HepG2 (cell line): ENCODE measurements around the gene RCCD1. TPM values are rescaled to one million over a fixed set of nuclear protein-coding genes. Genes with fewer than 3 reads are reported as not detected.

Experiments used
- ATAC-seq: fragments of 200-7000 bp; cut with Tn5 transposase; 3 replicates; pipeline ENCODE4 v1.9.1; 2020; ENCODE audit warnings: mild to moderate bottlenecking, moderate library complexity
- BruUV-seq: library from RNA; stranded (reverse); fragments of 400-500 nt; replicated peaks from 2 replicates; lab custom pipeline; 2021; lab: Mats Ljungman, UMichigan
- CTCF ChIA-PET: fragments of 300-600 bp; formaldehyde crosslinking; extraction: SDS; loops from one replicate; lab custom pipeline; 2021; ENCODE audit warnings: low total read pairs, inconsistent platforms, low intra/inter-chr PET ratio; lab: Yijun Ruan, JAX
- POLR2A ChIA-PET: fragments of 350-600 bp; sonication (Branson Sonifier 250); formaldehyde crosslinking; loops from one replicate; lab custom pipeline; 2020; ENCODE audit warnings: antibody characterized with exemption, inconsistent platforms; lab: Yijun Ruan, JAX
- DNase-seq: peaks from one replicate; pipeline ENCODE4 v3.0.0-alpha.2; 2015; ENCODE audit warnings: low spot score
- FAIRE-seq: peaks from 3 replicates; lab custom pipeline; 2011; peaks lifted over from hg19 to GRCh38; lab: Jason Lieb, UNC
- H2AFZ ChIP-seq: one replicate; pipeline ENCODE4 v1.6.1; 2011; ENCODE audit warnings: low read length, inconsistent platforms
- H3K27ac ChIP-seq: fragments of 300-600 bp; 3 replicates; pipeline ENCODE4 v1.8.0; 2011; ENCODE audit warnings: mixed run types, mild to moderate bottlenecking, mixed read lengths, low read length, inconsistent platforms; ENCODE audit not compliant: insufficient read depth; ENCODE audit errors: extremely low read length
- H3K27me3 ChIP-seq, 2 experiments: fragments of 200-600 bp in 1 of 2; 2 replicates in 1 of 2; 3 replicates in 1 of 2; pipeline versions ENCODE4 v1.6.0 to v1.8.0; 2011; ENCODE audit warnings: low read length in 2 of 2, mild to moderate bottlenecking in 2 of 2, moderate library complexity in 2 of 2, inconsistent platforms in 1 of 2; ENCODE audit not compliant: insufficient read depth in 2 of 2, control insufficient read depth in 1 of 2
- H3K36me3 ChIP-seq, 2 experiments: fragments of 200-600 bp in 1 of 2; replicated peaks in 1 of 2; 2 replicates in 1 of 2; 3 replicates in 1 of 2; pipeline versions ENCODE4 v1.5.1 to v1.8.0; 2011; ENCODE audit warnings: low read length in 2 of 2, inconsistent platforms in 1 of 2; ENCODE audit not compliant: insufficient read depth in 2 of 2, control insufficient read depth in 1 of 2
- H3K4me1 ChIP-seq: 2 replicates; pipeline ENCODE4 v1.5.1; 2012; ENCODE audit warnings: low read length, inconsistent platforms; ENCODE audit not compliant: insufficient read depth
- H3K4me2 ChIP-seq: 2 replicates; pipeline ENCODE4 v1.6.0; 2011; ENCODE audit warnings: low read depth, low read length, inconsistent platforms
- H3K4me3 ChIP-seq, 3 experiments: fragments of 200-600 bp in 1 of 3; sonication (generic), shearing (Covaris generic) in 1 of 3; replicated peaks in 1 of 3; 2 replicates each; pipeline ENCODE4 v1.5.1; 2011 to 2016; ENCODE audit warnings: low read length in 3 of 3, inconsistent platforms in 2 of 3, low read depth in 2 of 3, mild to moderate bottlenecking in 2 of 3, control low read depth in 1 of 3, mixed read lengths in 1 of 3; ENCODE audit not compliant: insufficient read depth in 1 of 3
- H3K79me2 ChIP-seq: one replicate; pipeline ENCODE4 v1.6.1; 2011; ENCODE audit warnings: low read length, inconsistent platforms; ENCODE audit not compliant: insufficient read depth
- H3K9ac ChIP-seq: 2 replicates; pipeline ENCODE4 v1.6.0; 2011; ENCODE audit warnings: mild to moderate bottlenecking, low read depth, low read length, inconsistent platforms; ENCODE audit not compliant: insufficient read depth
- H3K9me3 ChIP-seq: 2 replicates; pipeline ENCODE4 v1.5.1; 2012; ENCODE audit warnings: mild to moderate bottlenecking, low read length
- H4K20me1 ChIP-seq: 2 replicates; pipeline ENCODE4 v1.6.0; 2011; ENCODE audit warnings: inconsistent platforms, mild to moderate bottlenecking, low read length, moderate library complexity; ENCODE audit not compliant: insufficient read depth
- BCLAF1 ChIP-seq: fragments of 450-650 bp; IDR thresholded peaks from 2 replicates; pipeline ENCODE4 v1.6.1; 2017; ENCODE audit warnings: mild to moderate bottlenecking
- BHLHE40 ChIP-seq: IDR thresholded peaks from 2 replicates; pipeline ENCODE4 v1.6.1; 2011; ENCODE audit warnings: low read length, improper control_type of control experiment
- MAFK ChIP-seq, 2 experiments: IDR thresholded peaks in 1 of 2; conservative IDR thresholded peaks in 1 of 2; 2 replicates each; pipeline ENCODE4 v1.6.1; 2011; ENCODE audit warnings: improper control_type of control experiment in 2 of 2, low read length in 2 of 2
- MAX ChIP-seq: IDR thresholded peaks from 2 replicates; pipeline ENCODE4 v1.6.1; 2012; ENCODE audit warnings: inconsistent platforms
- SRSF1 ChIP-seq: fragments of 200-400 bp; formaldehyde crosslinking; optimal IDR thresholded peaks from 2 replicates; pipeline ENCODE3; 2017; ENCODE audit warnings: mild to moderate bottlenecking, low read depth, low read length, moderate library complexity
- ZMYM2 ChIP-seq: sonication (generic); formaldehyde crosslinking; IDR thresholded peaks from 2 replicates; pipeline ENCODE4 v1.8.0; 2022; ENCODE audit warnings: mild to moderate bottlenecking, missing genetic modification reagents
- ZNF3 ChIP-seq: IDR thresholded peaks from 2 replicates; pipeline ENCODE4 v1.7.0; 2017; ENCODE audit warnings: inconsistent platforms
- WGBS: methylation state at CpG from one replicate; pipeline ENCODE4 v1.1.6; 2017; ENCODE audit warnings: low lambda C conversion rate; 5-methylcytosine and 5-hydroxymethylcytosine counted together
- in situ Hi-C: cut with HindIII; loops from 2 replicates; pipeline ENCODE4 v1.10.0; 2017; ENCODE audit warnings: low pct_unique_long_range_greater_than_20kb; ENCODE audit not compliant: extremely low pct_ligation_motif_present
- intact Hi-C: fragments of 100-400 bp; cut with micrococcal nuclease; formaldehyde crosslinking; loops from one replicate; pipeline ENCODE4 v1.10.0; 2022; ENCODE audit not compliant: unreplicated experiment
- polyA plus RNA-seq, 8 experiments: library from polyadenylated mRNA; depleted of rRNA in 3 of 8; stranded (reverse) in 7 of 8; unstranded in 1 of 8; fragments of >200 nt; fragmentation: Illumina TruSeq in 4 of 8; extraction: Trizol in 4 of 8; gene quantifications; 2 replicates each; pipeline versions ENCODE4 v1.2.1 to v1.2.3, GENCODE V29; 2011 to 2016; ENCODE audit warnings: low read depth in 4 of 8, missing spikeins in 1 of 8, mixed read lengths in 1 of 8; ENCODE audit not compliant: insufficient read depth in 1 of 8
- total RNA-seq, 5 experiments: library from RNA; depleted of rRNA; stranded (reverse); fragments of >200 nt; fragmentation: Illumina TruSeq; extraction: Trizol; gene quantifications; 2 replicates each; pipeline ENCODE4 v1.2.3, GENCODE V29; 2016; ENCODE audit warnings: low read depth in 1 of 5

The RCCD1 gene
- total and polyA plus RNA-seq, 2 of the 13 experiments (the other 11 are each of a cell fraction or from before 2014, with no cell fraction given), result 14.1 to 15.1 TPM

- Histone ChIP-seq H3K27me3 (no peaks in the 10 kb centered on the region; a peak in 2 of 5 replicates), H3K9me3 (no peaks in the 10 kb centered on the region), H4K20me1 (no peaks in the 10 kb centered on the region), H3K4me3 (no peak overlapping the region), H3K4me1 (peaks cover 62% of the 10 kb centered on the region), H3K79me2 (peaks cover 6% of the 10 kb centered on the region), H3K9ac (no peak overlapping the region), H3K4me2 (0 out of 2 replicates have a peak overlapping the region, but pooled peaks have one; percentile 88), H3K36me3 (no peaks in the 10 kb centered on the region), H2AFZ (no peak overlapping the region), H3K27ac (no peak overlapping the region)
- no CpG with 5 or more reads among the region's 1 CpG for WGBS
- CTCF ChIA-PET, result no interaction called here
- DNase-seq (no peak), FAIRE-seq (no peak), ATAC-seq (no peak)
- POLR2A ChIA-PET, result interaction anchor here (1.0 to 4.5 kb wide), 6 partner anchors 11 to 74 kb away, joined by 3 to 45 read pairs (median 16); partner anchors contain the start of genes MAN2A2 and RCCD1
- in situ Hi-C loops, result loop anchor here (25.0 kb wide), 1 partner anchor 329 kb away; no protein-coding TSS in a partner anchor
- intact Hi-C loops, result loop anchor here (5.0 to 10.0 kb wide), 4 partner anchors 46 to 119 kb away; partner anchors contain the start of gene PRC1
- BruUV-seq, result no TSS peak
- no peak for TF ChIP-seq MAFK (conservative IDR thresholded peaks at IDR 0.05 in 1 of 2, IDR thresholded peaks at IDR 0.05 in 1 of 2; ENCODE audit: low read length in 2 of 2)
- TF ChIP-seq BCLAF1, result no peak
- no peak for TF ChIP-seq SRSF1
- TF ChIP-seq MAX, result no peak
- no peak for TF ChIP-seq ZNF3 (CRISPR knock-in tag)
- no peak for TF ChIP-seq ZMYM2 (CRISPR knock-in tag)
- TF ChIP-seq BHLHE40, result no peak
These were observed 21.4 kb upstream of the RCCD1 start for GRCh38 chr15:90933301-90933700.
